Activated T-cell treated with anti-CD3 and anti-CD28 coated beads, Interleukin-2, amount 50 U/mL, for 24 hours (primary cell): Measurements from ENCODE around the gene JAK1.
"Not testable (repeated sequence)": the region's sequence is repeated elsewhere in the genome, so short reads cannot be mapped to it uniquely, and the experiment has no call there.

Source experiments
- DNase-seq: peaks from one replicate; pipeline ENCODE4 v3.0.0-alpha.2; 2020
- H3K27ac Mint-ChIP-seq: 2 replicates; pipeline ENCODE4 v1.8.0; 2020; ENCODE audit warnings: mild to moderate bottlenecking, mixed read lengths
- H3K27me3 Mint-ChIP-seq: 2 replicates; pipeline ENCODE4 v1.8.0; 2020; ENCODE audit warnings: mixed read lengths
- H3K36me3 Mint-ChIP-seq: 2 replicates; pipeline ENCODE4 v1.8.0; 2020; ENCODE audit warnings: low read depth, mixed read lengths
- H3K4me1 Mint-ChIP-seq: 2 replicates; pipeline ENCODE4 v1.8.0; 2020; ENCODE audit warnings: low read depth, mixed read lengths
- H3K4me3 Mint-ChIP-seq: 2 replicates; pipeline ENCODE4 v1.8.0; 2020; ENCODE audit warnings: mild to moderate bottlenecking, moderate library complexity, mixed read lengths
- H3K9me3 Mint-ChIP-seq: 2 replicates; pipeline ENCODE4 v1.8.0; 2020; ENCODE audit warnings: mixed read lengths

The JAK1 gene

GRCh38 chr1:64930640-64931039 is 35.7 kb downstream of the JAK1 start:
- peaks cover 35% of the 10 kb centered on the region for H3K36me3 Mint-ChIP-seq

GRCh38 chr1:64929221-64929620 is 37.1 kb downstream of the JAK1 start:
- peak overlapping the region; percentile 18 for H3K27ac Mint-ChIP-seq
- peaks cover 89% of the 10 kb centered on the region for H3K4me1 Mint-ChIP-seq
- H3K36me3 Mint-ChIP-seq: peaks cover 39% of the 10 kb centered on the region
- H3K4me3 Mint-ChIP-seq: no peak overlapping the region
- no peaks in the 10 kb centered on the region for H3K27me3 Mint-ChIP-seq
- DNase-seq: no peak
- peaks cover 9% of the 10 kb centered on the region for H3K9me3 Mint-ChIP-seq

More at GRCh38 chr1:64930640-64931039, 35.7 kb downstream of the JAK1 start:
- not testable (repeated sequence) for DNase-seq, H3K4me3 Mint-ChIP-seq, H3K27ac Mint-ChIP-seq, H3K9me3 Mint-ChIP-seq, H3K27me3 Mint-ChIP-seq
- H3K4me1 Mint-ChIP-seq: peaks cover 89% of the 10 kb centered on the region

GRCh38 chr1:64928325-64928724 is 38.0 kb downstream of the JAK1 start:
- DNase-seq: no peak
- Mint-ChIP-seq H3K9me3 (peaks cover 9% of the 10 kb centered on the region), H3K27me3 (no peaks in the 10 kb centered on the region), H3K4me1 (peaks cover 89% of the 10 kb centered on the region), H3K4me3 (no peak overlapping the region), H3K27ac (no peak overlapping the region), H3K36me3 (peaks cover 39% of the 10 kb centered on the region)

- Mint-ChIP-seq H3K27me3 (no peaks in the 10 kb centered on the region), H3K27ac (peak overlapping the region; percentile 7), H3K9me3 (peaks cover 8% of the 10 kb centered on the region), H3K36me3 (peaks cover 30% of the 10 kb centered on the region), H3K4me1 (peaks cover 97% of the 10 kb centered on the region), H3K4me3 (no peak overlapping the region)
- DNase-seq: no peak
Observed at GRCh38 chr1:64925594-64925993, 40.8 kb downstream of the JAK1 start.

GRCh38 chr1:64923294-64923718 is 43.0 kb downstream of the JAK1 start:
- DNase-seq: no peak
- Mint-ChIP-seq H3K9me3 (no peaks in the 10 kb centered on the region), H3K27me3 (no peaks in the 10 kb centered on the region), H3K27ac (peak overlapping the region; percentile 92), H3K4me1 (peaks cover 98% of the 10 kb centered on the region), H3K4me3 (peak overlapping the region; percentile 43), H3K36me3 (peaks cover 30% of the 10 kb centered on the region)

GRCh38 chr1:64922336-64922735 is 44.0 kb downstream of the JAK1 start:
- Mint-ChIP-seq H3K27me3 (no peaks in the 10 kb centered on the region), H3K27ac (peak overlapping the region; percentile 92), H3K4me1 (peaks cover 97% of the 10 kb centered on the region), H3K4me3 (peak overlapping the region; percentile 38), H3K9me3 (no peaks in the 10 kb centered on the region), H3K36me3 (peaks cover 28% of the 10 kb centered on the region)
- no peak for DNase-seq

GRCh38 chr1:64921771-64922170 is 44.6 kb downstream of the JAK1 start:
- no peak for DNase-seq
- no peaks in the 10 kb centered on the region for H3K9me3 Mint-ChIP-seq
- H3K27ac Mint-ChIP-seq: peak overlapping the region; percentile 92
- H3K4me1 Mint-ChIP-seq: peaks cover 97% of the 10 kb centered on the region
- H3K27me3 Mint-ChIP-seq: no peaks in the 10 kb centered on the region
- peaks cover 22% of the 10 kb centered on the region for H3K36me3 Mint-ChIP-seq
- H3K4me3 Mint-ChIP-seq: peak overlapping the region; percentile 29

GRCh38 chr1:64920941-64921589 is 45.3 kb downstream of the JAK1 start:
- Mint-ChIP-seq H3K27me3 (no peaks in the 10 kb centered on the region), H3K27ac (peak overlapping the region; percentile 92), H3K36me3 (peaks cover 19% of the 10 kb centered on the region), H3K4me3 (peak overlapping the region; percentile 29), H3K4me1 (peaks cover 97% of the 10 kb centered on the region), H3K9me3 (no peaks in the 10 kb centered on the region)
- no peak for DNase-seq

- not testable (repeated sequence) for DNase-seq, H3K4me3 Mint-ChIP-seq, H3K9me3 Mint-ChIP-seq, H3K27me3 Mint-ChIP-seq
- Mint-ChIP-seq H3K36me3 (peaks cover 10% of the 10 kb centered on the region), H3K27ac (peak overlapping the region; percentile 49), H3K4me1 (peaks cover 93% of the 10 kb centered on the region)
Observed at GRCh38 chr1:64919120-64919519, 47.2 kb downstream of the JAK1 start.

GRCh38 chr1:64917907-64918306 is 48.4 kb downstream of the JAK1 start:
- Mint-ChIP-seq H3K36me3 (peaks cover 10% of the 10 kb centered on the region), H3K4me3 (no peak overlapping the region), H3K27me3 (no peaks in the 10 kb centered on the region), H3K9me3 (no peaks in the 10 kb centered on the region), H3K4me1 (peaks cover 93% of the 10 kb centered on the region), H3K27ac (peak overlapping the region; percentile 72)
- no peak for DNase-seq

GRCh38 chr1:64917328-64917861 is 49.0 kb downstream of the JAK1 start:
- no peak overlapping the region for H3K4me3 Mint-ChIP-seq
- peak overlapping the region; percentile 72 for H3K27ac Mint-ChIP-seq
- H3K36me3 Mint-ChIP-seq: peaks cover 10% of the 10 kb centered on the region
- no peaks in the 10 kb centered on the region for H3K27me3 Mint-ChIP-seq
- no peak for DNase-seq
- no peaks in the 10 kb centered on the region for H3K9me3 Mint-ChIP-seq
- H3K4me1 Mint-ChIP-seq: peaks cover 93% of the 10 kb centered on the region

- peaks cover 10% of the 10 kb centered on the region for H3K36me3 Mint-ChIP-seq
- no peak for DNase-seq
- H3K27ac Mint-ChIP-seq: peak overlapping the region; percentile 5
- no peaks in the 10 kb centered on the region for H3K9me3 Mint-ChIP-seq
- no peaks in the 10 kb centered on the region for H3K27me3 Mint-ChIP-seq
- H3K4me3 Mint-ChIP-seq: no peak overlapping the region
- peaks cover 93% of the 10 kb centered on the region for H3K4me1 Mint-ChIP-seq
Observed at GRCh38 chr1:64915381-64916274, 50.7 kb downstream of the JAK1 start.

- Mint-ChIP-seq H3K36me3 (no peaks in the 10 kb centered on the region), H3K27ac (peak overlapping the region; percentile 35), H3K4me1 (peaks cover 90% of the 10 kb centered on the region), H3K4me3 (no peak overlapping the region), H3K27me3 (no peaks in the 10 kb centered on the region), H3K9me3 (no peaks in the 10 kb centered on the region)
- DNase-seq: no peak
Observed at GRCh38 chr1:64913361-64914015, 52.9 kb downstream of the JAK1 start.

GRCh38 chr1:64912191-64912590 is 54.2 kb downstream of the JAK1 start:
- no peak for DNase-seq
- H3K4me3 Mint-ChIP-seq: peak overlapping the region; percentile 4
- peak overlapping the region; percentile 81 for H3K27ac Mint-ChIP-seq
- H3K27me3 Mint-ChIP-seq: no peaks in the 10 kb centered on the region
- H3K9me3 Mint-ChIP-seq: no peaks in the 10 kb centered on the region
- peaks cover 90% of the 10 kb centered on the region for H3K4me1 Mint-ChIP-seq
- no peaks in the 10 kb centered on the region for H3K36me3 Mint-ChIP-seq
